K562 (cell line): Measurements from ENCODE around the gene HARS2. TPM values are rescaled to one million over a fixed set of nuclear protein-coding genes. Genes with fewer than 3 reads are reported as not detected.

ENCODE experiments used
- ATAC-seq: fragments of 200-7000 bp; cut with Tn5 transposase; 3 replicates; pipeline ENCODE4 v1.9.1; 2020; ENCODE audit warnings: moderate library complexity
- BruUV-seq: library from RNA; stranded (reverse); fragments of 400-500 nt; replicated peaks from 2 replicates; lab custom pipeline; 2021; lab: Mats Ljungman, UMichigan
- CTCF ChIA-PET: fragments of 300-600 bp; formaldehyde crosslinking; extraction: SDS; loops from one replicate; lab custom pipeline; 2021; ENCODE audit warnings: low intra/inter-chr PET ratio; lab: Yijun Ruan, JAX
- POLR2A ChIA-PET: fragments of 300-600, 350-650 bp; sonication (Branson Sonifier 250); formaldehyde crosslinking; extraction: SDS; loops from one replicate; lab custom pipeline; 2021; ENCODE audit warnings: antibody characterized with exemption, inconsistent platforms; lab: Yijun Ruan, JAX
- DNase-seq, 4 experiments: peaks; one replicate each; pipeline versions ENCODE4 v3.0.0 to v3.0.0-alpha.2; 2011 to 2018; ENCODE audit warnings: low spot score in 3 of 4, mixed read lengths in 3 of 4; ENCODE audit errors: extremely low read depth in 1 of 4
- FAIRE-seq: peaks from 2 replicates; lab custom pipeline; 2011; peaks lifted over from hg19 to GRCh38; lab: Jason Lieb, UNC
- H2AFZ ChIP-seq: 2 replicates; pipeline ENCODE4 v1.6.0; 2011; ENCODE audit warnings: low read depth, low read length, control low read depth, inconsistent platforms
- H3K27ac ChIP-seq: fragments of 200-600 bp; 3 replicates; pipeline ENCODE4 v1.8.0; 2011; ENCODE audit warnings: low read depth, mild to moderate bottlenecking, control low read depth, inconsistent platforms, low read length, moderate library complexity, mixed read lengths; ENCODE audit errors: extremely low read depth
- H3K27me3 ChIP-seq, 2 experiments: fragments of 300-600 bp in 1 of 2; 2 replicates in 1 of 2; 3 replicates in 1 of 2; pipeline versions ENCODE4 v1.6.0 to v1.8.0; 2011; ENCODE audit warnings: inconsistent platforms in 2 of 2, low read length in 2 of 2, mild to moderate bottlenecking in 1 of 2, mixed read lengths in 1 of 2, moderate library complexity in 1 of 2; ENCODE audit not compliant: control insufficient read depth in 2 of 2, insufficient read depth in 2 of 2
- H3K36me3 ChIP-seq: fragments of 300-600 bp; 3 replicates; pipeline ENCODE4 v1.8.0; 2011; ENCODE audit warnings: mild to moderate bottlenecking, low read length, inconsistent platforms; ENCODE audit not compliant: control insufficient read depth, insufficient read depth
- H3K4me1 ChIP-seq, 2 experiments: fragments of 200-600 bp in 1 of 2; replicated peaks in 1 of 2; 2 replicates in 1 of 2; 3 replicates in 1 of 2; pipeline versions ENCODE4 v1.5.1 to v1.8.0; 2011; ENCODE audit warnings: inconsistent platforms in 2 of 2, low read length in 2 of 2, mild to moderate bottlenecking in 1 of 2, mixed read lengths in 1 of 2, moderate library complexity in 1 of 2; ENCODE audit not compliant: control insufficient read depth in 2 of 2, insufficient read depth in 2 of 2
- H3K4me2 ChIP-seq: 2 replicates; pipeline ENCODE4 v1.6.1; 2011; ENCODE audit warnings: low read length, control low read depth, inconsistent platforms, mixed read lengths; ENCODE audit not compliant: insufficient read depth
- H3K4me3 ChIP-seq: fragments of 200-600 bp; sonication (generic), shearing (Covaris generic); 2 replicates; pipeline ENCODE4 v1.5.1; 2016; ENCODE audit warnings: control low read depth, inconsistent platforms
- H3K79me2 ChIP-seq: fragments of 200-600 bp; 3 replicates; pipeline ENCODE4 v1.8.0; 2011; ENCODE audit warnings: low read length, inconsistent platforms; ENCODE audit not compliant: control insufficient read depth, insufficient read depth
- H3K9ac ChIP-seq, 2 experiments: 2 replicates each; pipeline versions ENCODE4 v1.6.0 to v1.6.1; 2011; ENCODE audit warnings: low read depth in 2 of 2, low read length in 2 of 2, control low read depth in 1 of 2, inconsistent platforms in 1 of 2, mild to moderate bottlenecking in 1 of 2, mixed read lengths in 1 of 2; ENCODE audit not compliant: insufficient read depth in 1 of 2
- H3K9me1 ChIP-seq: one replicate; pipeline ENCODE4 v1.6.0; 2011; ENCODE audit warnings: inconsistent platforms, mild to moderate bottlenecking, low read length, moderate library complexity; ENCODE audit not compliant: control insufficient read depth, insufficient read depth
- H3K9me3 ChIP-seq: replicated peaks from 2 replicates; pipeline ENCODE4 v1.5.1; 2011; ENCODE audit warnings: low read depth, low read length, inconsistent platforms; ENCODE audit not compliant: control insufficient read depth, insufficient read depth
- H4K20me1 ChIP-seq: replicated peaks from 2 replicates; pipeline ENCODE4 v1.6.1; 2011; ENCODE audit warnings: low read length, inconsistent platforms, mixed read lengths; ENCODE audit not compliant: control insufficient read depth, insufficient read depth
- CHD1 ChIP-seq: fragments of 200-600 bp; sonication (generic); IDR thresholded peaks from one replicate; pipeline ENCODE4 v1.6.1; 2012; ENCODE audit warnings: mild to moderate bottlenecking, moderate library complexity, low read length, inconsistent platforms
- EGR1 ChIP-seq: fragments of 450-650 bp; conservative IDR thresholded peaks from 2 replicates; pipeline ENCODE4 v1.6.1; 2017; ENCODE audit warnings: mild to moderate bottlenecking
- FIP1L1 ChIP-seq: fragments of 200-400 bp; formaldehyde crosslinking; IDR thresholded peaks from 2 replicates; pipeline ENCODE4 v1.6.1; 2018; ENCODE audit warnings: mild to moderate bottlenecking, low read depth, low read length; ENCODE audit not compliant: poor library complexity, severe bottlenecking
- FOXM1 ChIP-seq, 2 experiments: fragments of 450-650 bp in 1 of 2; sonication (generic) in 1 of 2; formaldehyde crosslinking in 1 of 2; IDR thresholded peaks; 2 replicates each; pipeline versions ENCODE4 v1.6.1 to v1.9.0; 2017 to 2022; ENCODE audit warnings: low read depth in 2 of 2, mild to moderate bottlenecking in 2 of 2, missing genetic modification reagents in 1 of 2, moderate library complexity in 1 of 2
- HDAC1 ChIP-seq, 2 experiments: fragments of 450-650 bp; IDR thresholded peaks; 2 replicates each; pipeline ENCODE4 v1.6.1; 2016 to 2017; ENCODE audit warnings: inconsistent platforms in 1 of 2, mild to moderate bottlenecking in 1 of 2, moderate library complexity in 1 of 2
- PHF20 ChIP-seq: fragments of 450-650 bp; IDR thresholded peaks from 2 replicates; pipeline ENCODE4 v1.6.1; 2018; ENCODE audit not compliant: partially characterized antibody
- SMAD3 ChIP-seq: fragments of 450-650 bp; formaldehyde crosslinking; conservative IDR thresholded peaks from 2 replicates; pipeline ENCODE4 v1.4.0; 2020; ENCODE audit warnings: mild to moderate bottlenecking
- TRIM28 ChIP-seq: fragments of 450-650 bp; IDR thresholded peaks from 2 replicates; pipeline ENCODE4 v1.6.1; 2017
- ZEB2 ChIP-seq: fragments of 450-650 bp; IDR thresholded peaks from 2 replicates; pipeline ENCODE4 v1.6.1; 2016
- ZNF12 ChIP-seq: sonication (generic); formaldehyde crosslinking; IDR thresholded peaks from 2 replicates; pipeline ENCODE4 v1.4.0; 2020; ENCODE audit warnings: mild to moderate bottlenecking, missing genetic modification reagents
- ZNF263 ChIP-seq: sonication (generic); formaldehyde crosslinking; IDR thresholded peaks from 2 replicates; pipeline ENCODE4 v1.8.0; 2022; ENCODE audit warnings: mild to moderate bottlenecking, missing genetic modification reagents, borderline replicate concordance
- WGBS: fragments of 100-300 bp; shearing (Covaris generic); methylation state at CpG from one replicate; pipeline ENCODE4 v1.1.6; 2016; ENCODE audit warnings: low coverage, mixed read lengths; ENCODE audit not compliant: insufficient coverage; ENCODE audit errors: missing lambda C conversion rate; 5-methylcytosine and 5-hydroxymethylcytosine counted together
- in situ Hi-C: fragments of 300-500 bp; cut with MboI; formaldehyde crosslinking; loops from 4 replicates; pipeline ENCODE4 v1.15.0; 2018; ENCODE audit warnings: inconsistent platforms, mixed read lengths
- intact Hi-C: fragments of 100-400 bp; cut with micrococcal nuclease; formaldehyde crosslinking; loops from 2 replicates; pipeline ENCODE4 v1.14.2; 2022
- polyA plus RNA-seq, 8 experiments: library from polyadenylated mRNA; depleted of rRNA in 4 of 8; stranded (reverse) in 5 of 8; unstranded in 3 of 8; fragments of >200 nt; fragmentation: Nextera tagmentation in 2 of 8; fragmentation: Illumina TruSeq in 1 of 8; extraction: Ambion mirVana in 2 of 8; extraction: Trizol in 1 of 8; gene quantifications; 2 replicates each; pipeline versions ENCODE4 v1.2.1 to v1.2.3, GENCODE V29; 2011 to 2014; ENCODE audit warnings: inconsistent platforms in 1 of 8, missing spikeins in 1 of 8
- total RNA-seq, 7 experiments: library from RNA; depleted of rRNA in 6 of 7; stranded (reverse); fragments of >200 nt in 6 of 7; fragmentation: Illumina TruSeq in 2 of 7; extraction: Trizol in 2 of 7; gene quantifications; 2 replicates each; pipeline versions ENCODE4 v1.2.1 to v1.2.3, GENCODE V29; 2011 to 2021; ENCODE audit warnings: low replicate concordance in 1 of 7
- TF ChIP-seq, protein P1 (sequence below), 2 experiments: IDR thresholded peaks; 2 replicates each; pipeline ENCODE4 v1.6.1; 2012; ENCODE audit warnings: improper control_type of control experiment in 2 of 2, low read depth in 2 of 2, low read length in 2 of 2, borderline replicate concordance in 1 of 2
- TF ChIP-seq, protein P2 (sequence below): fragments of 450-650 bp; IDR thresholded peaks from 2 replicates; pipeline ENCODE4 v1.6.1; 2014; ENCODE audit warnings: low read depth, mild to moderate bottlenecking, moderate library complexity, borderline replicate concordance

HARS2 gene
- total and polyA plus RNA-seq, 9 of the 15 experiments (the other 6 are each of a cell fraction or from before 2014, with no cell fraction given) = 8.5 to 41.6 (median 27.1) TPM

DNA sequence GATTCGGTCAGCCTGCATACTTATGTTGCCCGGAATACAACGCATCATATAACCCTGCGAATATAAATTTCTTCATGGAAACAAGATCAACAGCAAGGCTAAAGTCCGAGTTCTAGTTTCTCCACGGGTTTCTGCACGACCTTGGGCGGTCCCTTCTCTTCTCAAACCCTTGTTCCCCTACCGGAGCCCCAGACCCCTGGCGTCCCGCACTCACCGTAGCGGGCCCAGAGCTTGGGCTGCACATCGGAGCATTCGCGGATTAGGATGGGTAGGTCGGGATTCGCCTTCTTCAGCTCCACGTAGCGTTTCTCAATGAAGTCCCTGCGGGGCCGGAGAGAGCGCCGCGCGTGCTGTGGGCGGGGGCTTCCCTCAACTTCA is 44.2 kb upstream of the HARS2 start:
- Histone ChIP-seq H3K36me3 (peaks cover 78% of the 10 kb centered on the region), H3K9me3 (no peaks in the 10 kb centered on the region), H3K4me3 (peak overlapping the region; percentile 96), H3K9ac (peak overlapping the region; percentile 89 to 98), H3K79me2 (peaks cover 44% of the 10 kb centered on the region), H2AFZ (peak overlapping the region; percentile 95), H3K4me2 (peak overlapping the region; percentile 100), H3K27ac (peak overlapping the region; percentile 95), H4K20me1 (no peaks in the 10 kb centered on the region; the same call in 1 of the 2 replicates), H3K27me3 (no peaks in the 10 kb centered on the region; a peak in 1 of 5 replicates), H3K4me1 (peaks cover 4 to 10% of the 10 kb centered on the region in 2 experiments; a peak in 3 of 5 replicates), H3K9me1 (no peaks in the 10 kb centered on the region)
- intact Hi-C loops (loop anchor here (2.0 kb wide), 2 partner anchors 18 to 72 kb away; partner anchors contain the start of gene WDR55), in situ Hi-C loops (no loop called here)
- CTCF ChIA-PET = no interaction called here
- ATAC-seq = peak; percentile 52
- POLR2A ChIA-PET = interaction anchor here (0.6 to 3.3 kb wide), 35 partner anchors 8 to 1663 kb away, joined by 3 to 25 read pairs (median 6); partner anchors contain the start of genes ANKHD1, APBB3, EIF4EBP3 and HARS1
- under 1% methylated on average over 27 of the region's 27 CpGs for WGBS
- TSS peak; percentile 66 for BruUV-seq
- no peak for FAIRE-seq
- no peak for DNase-seq
- TF ChIP-seq, protein P1, sequence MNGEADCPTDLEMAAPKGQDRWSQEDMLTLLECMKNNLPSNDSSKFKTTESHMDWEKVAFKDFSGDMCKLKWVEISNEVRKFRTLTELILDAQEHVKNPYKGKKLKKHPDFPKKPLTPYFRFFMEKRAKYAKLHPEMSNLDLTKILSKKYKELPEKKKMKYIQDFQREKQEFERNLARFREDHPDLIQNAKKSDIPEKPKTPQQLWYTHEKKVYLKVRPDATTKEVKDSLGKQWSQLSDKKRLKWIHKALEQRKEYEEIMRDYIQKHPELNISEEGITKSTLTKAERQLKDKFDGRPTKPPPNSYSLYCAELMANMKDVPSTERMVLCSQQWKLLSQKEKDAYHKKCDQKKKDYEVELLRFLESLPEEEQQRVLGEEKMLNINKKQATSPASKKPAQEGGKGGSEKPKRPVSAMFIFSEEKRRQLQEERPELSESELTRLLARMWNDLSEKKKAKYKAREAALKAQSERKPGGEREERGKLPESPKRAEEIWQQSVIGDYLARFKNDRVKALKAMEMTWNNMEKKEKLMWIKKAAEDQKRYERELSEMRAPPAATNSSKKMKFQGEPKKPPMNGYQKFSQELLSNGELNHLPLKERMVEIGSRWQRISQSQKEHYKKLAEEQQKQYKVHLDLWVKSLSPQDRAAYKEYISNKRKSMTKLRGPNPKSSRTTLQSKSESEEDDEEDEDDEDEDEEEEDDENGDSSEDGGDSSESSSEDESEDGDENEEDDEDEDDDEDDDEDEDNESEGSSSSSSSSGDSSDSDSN (IDR thresholded peaks at IDR 0.05; ENCODE audit: borderline replicate concordance in 1 of 2, low read depth in 2 of 2, low read length in 2 of 2) = 0 out of 4 replicates have a peak, but pooled peaks of 1 of the 2 experiments have one; percentile 37
- TF ChIP-seq TRIM28 (no peak; the same call in 1 of the 2 replicates), HDAC1 (IDR thresholded peaks at IDR 0.05) (peak in 1 of 2 experiments; percentile 1; a peak in 1 of 4 replicates), SMAD3 (CRISPR knock-in tag) (no peak), FIP1L1 (peak; percentile 34), ZNF263 (CRISPR knock-in tag) (peak; percentile 37; the same call in 1 of the 2 replicates), ZNF12 (CRISPR knock-in tag) (0 out of 2 replicates have a peak, but pooled peaks have one; percentile 25), CHD1 (peak; percentile 72), ZEB2 (no peak), EGR1 (0 out of 2 replicates have a peak, but pooled peaks have one; percentile 8), FOXM1 (IDR thresholded peaks at IDR 0.05; ENCODE audit: low read depth) (no peak), FOXM1 (CRISPR knock-in tag; IDR thresholded peaks at IDR 0.05; ENCODE audit: low read depth) (peak; percentile 51; the same call in 1 of the 2 replicates), PHF20 (peak; percentile 10)
- TF ChIP-seq, protein P2, sequence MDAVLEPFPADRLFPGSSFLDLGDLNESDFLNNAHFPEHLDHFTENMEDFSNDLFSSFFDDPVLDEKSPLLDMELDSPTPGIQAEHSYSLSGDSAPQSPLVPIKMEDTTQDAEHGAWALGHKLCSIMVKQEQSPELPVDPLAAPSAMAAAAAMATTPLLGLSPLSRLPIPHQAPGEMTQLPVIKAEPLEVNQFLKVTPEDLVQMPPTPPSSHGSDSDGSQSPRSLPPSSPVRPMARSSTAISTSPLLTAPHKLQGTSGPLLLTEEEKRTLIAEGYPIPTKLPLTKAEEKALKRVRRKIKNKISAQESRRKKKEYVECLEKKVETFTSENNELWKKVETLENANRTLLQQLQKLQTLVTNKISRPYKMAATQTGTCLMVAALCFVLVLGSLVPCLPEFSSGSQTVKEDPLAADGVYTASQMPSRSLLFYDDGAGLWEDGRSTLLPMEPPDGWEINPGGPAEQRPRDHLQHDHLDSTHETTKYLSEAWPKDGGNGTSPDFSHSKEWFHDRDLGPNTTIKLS = 0 out of 2 replicates have a peak, but pooled peaks have one; percentile 3
